Kidney (tissue), 14 donors: ENCODE results near the gene TIMM29. TPM values are rescaled to one million over a fixed set of nuclear protein-coding genes. Genes with fewer than 3 reads are reported as not detected.

ENCODE experiments used
- DNase-seq, 5 donors: peaks; one replicate each; pipeline ENCODE4 v3.0.0-alpha.2; 2013 to 2020
- FAIRE-seq: peaks from 2 replicates; lab custom pipeline; 2012; peaks lifted over from hg19 to GRCh38; lab: Jason Lieb, UNC
- H3K27ac ChIP-seq, 2 donors: one replicate each; pipeline ENCODE4 v1.7.0; 2013; ENCODE audit warnings: low read depth in 2 of 2, low read length in 2 of 2, inconsistent platforms in 1 of 2
- H3K27me3 ChIP-seq: one replicate; pipeline ENCODE4 v1.7.1; 2013; ENCODE audit warnings: low read length, inconsistent platforms; ENCODE audit not compliant: control insufficient read depth, insufficient read depth
- H3K36me3 ChIP-seq, 3 donors: one replicate each; pipeline versions ENCODE4 v1.7.0 to v1.7.1; 2013; ENCODE audit warnings: low read length in 3 of 3, control low read depth in 1 of 3, inconsistent platforms in 1 of 3; ENCODE audit not compliant: insufficient read depth in 3 of 3, control insufficient read depth in 2 of 3
- H3K4me1 ChIP-seq, 3 donors: one replicate each; pipeline versions ENCODE4 v1.7.0 to v1.7.1; 2013; ENCODE audit warnings: low read length in 3 of 3, inconsistent platforms in 1 of 3, low read depth in 1 of 3; ENCODE audit not compliant: control insufficient read depth in 2 of 3, insufficient read depth in 2 of 3
- H3K4me3 ChIP-seq, 3 donors: one replicate each; pipeline versions ENCODE4 v1.7.0 to v1.8.1; 2013; ENCODE audit warnings: low read length in 3 of 3, control low read depth in 1 of 3, inconsistent platforms in 1 of 3
- H3K9ac ChIP-seq, 3 donors: one replicate each; pipeline versions ENCODE4 v1.7.0 to v1.7.1; 2013; ENCODE audit warnings: low read length in 3 of 3, control low read depth in 1 of 3, inconsistent platforms in 1 of 3
- H3K9me3 ChIP-seq, 3 donors: one replicate each; pipeline versions ENCODE4 v1.7.0 to v1.7.1; 2013; ENCODE audit warnings: low read length in 3 of 3, control low read depth in 1 of 3, inconsistent platforms in 1 of 3; ENCODE audit not compliant: control insufficient read depth in 2 of 3, insufficient read depth in 1 of 3
- CTCF ChIP-seq: IDR thresholded peaks from 3 replicates; pipeline ENCODE4 v1.5.1; 2012; ENCODE audit warnings: mild to moderate bottlenecking, moderate library complexity, borderline replicate concordance; ENCODE audit not compliant: insufficient read depth; ENCODE audit errors: extremely low read depth
- intact Hi-C: fragments of 100-400 bp; cut with DNase I; formaldehyde crosslinking; loops from one replicate; pipeline ENCODE4 v1.11.1; 2022
- polyA plus RNA-seq: library from polyadenylated mRNA; stranded (reverse); fragments of 350-450 nt; fragmentation: Illumina TruSeq; extraction: RNeasy Lipid Tissue Mini Kit (QIAGEN cat#74804); gene quantifications from one replicate; pipeline ENCODE4 v1.2.3, GENCODE V29; 2014; ENCODE audit warnings: low read depth, low replicate concordance; ENCODE audit not compliant: insufficient read depth
- total RNA-seq: library from RNA; stranded (reverse); fragmentation: NEBNext Ultra II Directional; extraction: Animal tissue kit (Norgen Biotek cat#: 25700); gene quantifications from one replicate; pipeline ENCODE4 v1.2.1, GENCODE V29; 2021
- donor health status: control.
- donor health status: control.
- donor health status: control.
- donor health status: control.
- donor health status: control.
- donor health status: DM: yes; HTN: yes; CAD: no.
- donor health status: Normal renal cell carcinoma (clear cell type).

Gene TIMM29
- total and polyA plus RNA-seq, 2 donors from 2014 or later: 16.8 to 21.7 TPM

- no peak for FAIRE-seq
Measured at GRCh38 chr19:10960314-10961072, 31.9 kb downstream of the TIMM29 start, which contains the start of gene SMARCA4. Gene SMARCA4, plus strand, starts transcription at chr19:10961030. Its CDS starts 23,122 bp downstream, at chr19:10984152.

GRCh38 chr19:10961073-10961860 lies 32.7 kb downstream of the TIMM29 start:
- FAIRE-seq (no peak), DNase-seq (peak; percentile 51 to 82 (median 61))
- no peaks in the 10 kb centered on the region for H3K27me3 ChIP-seq
- peak overlapping the region; percentile 88 to 94 (median 89) for H3K4me3 ChIP-seq
- peaks cover 0 to 3% (median 0%) of the 10 kb centered on the region in 3 donors for H3K36me3 ChIP-seq
- no peak for TF ChIP-seq CTCF
- H3K9me3 ChIP-seq: no peaks in the 10 kb centered on the region
- peak overlapping the region; percentile 71 to 83 for H3K27ac ChIP-seq
- peaks cover 0 to 10% (median 3%) of the 10 kb centered on the region in 3 donors for H3K4me1 ChIP-seq
- intact Hi-C loops: no loop called here
- H3K9ac ChIP-seq: peak overlapping the region; percentile 76 to 93 (median 82)

More at GRCh38 chr19:10960314-10961072, 31.9 kb downstream of the TIMM29 start, which contains the start of gene SMARCA4:
- intact Hi-C loops: no loop called here
- peak; percentile 97 to 99 (median 99) for DNase-seq
- no peaks in the 10 kb centered on the region for H3K9me3 ChIP-seq
- peaks cover 0 to 9% (median 3%) of the 10 kb centered on the region in 3 donors for H3K4me1 ChIP-seq
- H3K4me3 ChIP-seq: peak within 1 kb of the TSS; percentile 88 to 94 (median 89)
- no peak for TF ChIP-seq CTCF
- peaks cover 0 to 3% (median 0%) of the 10 kb centered on the region in 3 donors for H3K36me3 ChIP-seq
- H3K27ac ChIP-seq: peak within 1 kb of the TSS; percentile 94
- no peaks in the 10 kb centered on the region for H3K27me3 ChIP-seq
- H3K9ac ChIP-seq: peak within 1 kb of the TSS; percentile 82 to 93 (median 91)

GRCh38 chr19:10962863-10963262 lies 34.3 kb downstream of the TIMM29 start:
- TF ChIP-seq CTCF: no peak

More at GRCh38 chr19:10962863-10963262, 34.3 kb downstream of the TIMM29 start:
- no peaks in the 10 kb centered on the region for H3K27me3 ChIP-seq
- H3K9ac ChIP-seq: no peak overlapping the region
- no peak overlapping the region for H3K27ac ChIP-seq
- peaks cover 0 to 3% (median 0%) of the 10 kb centered on the region in 3 donors for H3K36me3 ChIP-seq
- peaks cover 0 to 15% (median 3%) of the 10 kb centered on the region in 3 donors for H3K4me1 ChIP-seq
- intact Hi-C loops: no loop called here
- no peaks in the 10 kb centered on the region for H3K9me3 ChIP-seq
- DNase-seq: no peak
- no peak for FAIRE-seq
- H3K4me3 ChIP-seq: no peak overlapping the region
